B cell (primary cell): Measurements from ENCODE around the gene HOXD3. TPM values are rescaled to one million over a fixed set of nuclear protein-coding genes. Genes with fewer than 3 reads are reported as not detected.

ENCODE experiments used
- ATAC-seq: fragments of 200-7000 bp; cut with Tn5 transposase; one replicate; pipeline ENCODE4 v1.10.0; 2021; ENCODE audit warnings: low read depth, mild to moderate bottlenecking, moderate number of reproducible peaks, moderate library complexity
- CTCF ChIA-PET: fragments of 350-600 bp; sonication (Branson Sonifier 250); formaldehyde crosslinking; loops from one replicate; lab custom pipeline; 2021; ENCODE audit warnings: antibody characterized with exemption, inconsistent platforms; lab: Charles Lee
- POLR2A ChIA-PET: fragments of 350-600 bp; sonication (Branson Sonifier 250); formaldehyde crosslinking; loops from one replicate; lab custom pipeline; 2021; ENCODE audit warnings: antibody characterized with exemption; lab: Charles Lee
- DNase-seq: peaks from one replicate; pipeline ENCODE4 v3.0.0; 2013
- H2AFZ ChIP-seq: 2 replicates; pipeline ENCODE4 v1.6.1; 2012; ENCODE audit warnings: mild to moderate bottlenecking, low read depth, low read length; ENCODE audit not compliant: insufficient read depth, poor library complexity, severe bottlenecking
- H3K27ac ChIP-seq, 2 donors: 1 replicate in 1 of 2; 2 replicates in 1 of 2; pipeline ENCODE4 v1.5.1; 2012 to 2013; ENCODE audit warnings: low read length in 2 of 2, mild to moderate bottlenecking in 2 of 2, moderate library complexity in 1 of 2
- H3K27me3 ChIP-seq, 4 experiments: fragments of 200-600 bp in 1 of 4; sonication (generic) in 1 of 4; replicated peaks in 1 of 4; 1 replicate in 2 of 4; 2 replicates in 2 of 4; pipeline versions ENCODE4 v1.6.1 to v1.7.0; 2013 to 2016; ENCODE audit warnings: low read length in 3 of 4, mild to moderate bottlenecking in 2 of 4, mixed read lengths in 1 of 4, moderate library complexity in 1 of 4; ENCODE audit not compliant: insufficient read depth in 4 of 4, control insufficient read depth in 3 of 4; ENCODE audit errors: control extremely low read depth in 1 of 4
- H3K36me3 ChIP-seq, 2 experiments: replicated peaks in 1 of 2; 1 replicate in 1 of 2; 2 replicates in 1 of 2; pipeline versions ENCODE4 v1.6.1 to v1.7.1; 2013; ENCODE audit warnings: low read length in 1 of 2; ENCODE audit not compliant: insufficient read depth in 2 of 2, control insufficient read depth in 1 of 2; ENCODE audit errors: control extremely low read depth in 1 of 2, extremely low read depth in 1 of 2
- H3K4me1 ChIP-seq, 2 donors: fragments of 200-600 bp in 1 of 2; sonication (generic) in 1 of 2; 1 replicate in 1 of 2; 2 replicates in 1 of 2; pipeline versions ENCODE4 v1.5.1 to v1.6.1; 2013 to 2017; ENCODE audit warnings: low read length in 2 of 2; ENCODE audit not compliant: control insufficient read depth in 2 of 2, insufficient read depth in 2 of 2
- H3K4me2 ChIP-seq: replicated peaks from 2 replicates; pipeline ENCODE3; 2012; ENCODE audit warnings: mild to moderate bottlenecking, low read depth, low read length; ENCODE audit not compliant: poor library complexity, severe bottlenecking
- H3K4me3 ChIP-seq, 5 experiments: fragments of 200-600 bp in 1 of 5; sonication (generic) in 1 of 5; 1 replicate in 3 of 5; 2 replicates in 2 of 5; pipeline versions ENCODE4 v1.5.1 to v1.7.0; 2011 to 2016; ENCODE audit warnings: low read length in 4 of 5, mild to moderate bottlenecking in 4 of 5, low read depth in 2 of 5, control low read depth in 1 of 5, moderate library complexity in 1 of 5; ENCODE audit not compliant: insufficient read depth in 1 of 5; ENCODE audit errors: control extremely low read depth in 1 of 5, extremely low read depth in 1 of 5
- H3K79me2 ChIP-seq: fragments of 200-600 bp; sonication (generic); one replicate; pipeline ENCODE4 v1.6.0; 2016; ENCODE audit warnings: low read length; ENCODE audit not compliant: control insufficient read depth, insufficient read depth
- H3K9ac ChIP-seq: fragments of 200-600 bp; sonication (generic); 2 replicates; pipeline ENCODE4 v1.6.1; 2017; ENCODE audit warnings: mild to moderate bottlenecking, low read length, moderate library complexity
- H3K9me3 ChIP-seq, 3 donors: one replicate each; pipeline versions ENCODE4 v1.6.1 to v1.7.1; 2013; ENCODE audit warnings: low read length in 2 of 3; ENCODE audit not compliant: control insufficient read depth in 2 of 3, insufficient read depth in 1 of 3; ENCODE audit errors: control extremely low read depth in 1 of 3
- H4K20me1 ChIP-seq: 2 replicates; pipeline ENCODE4 v1.6.0; 2012; ENCODE audit warnings: mild to moderate bottlenecking, low read length; ENCODE audit not compliant: insufficient read depth, control insufficient read depth, poor library complexity, severe bottlenecking
- H3K27ac Mint-ChIP-seq: one replicate; pipeline ENCODE4 v1.8.0; 2021; ENCODE audit warnings: mixed read lengths
- H3K27me3 Mint-ChIP-seq: one replicate; pipeline ENCODE4 v1.8.0; 2021; ENCODE audit warnings: mixed read lengths
- H3K4me1 Mint-ChIP-seq: one replicate; pipeline ENCODE4 v1.8.0; 2021; ENCODE audit warnings: mixed read lengths
- H3K4me3 Mint-ChIP-seq: one replicate; pipeline ENCODE4 v1.8.0; 2021; ENCODE audit warnings: mixed read lengths
- H3K9me3 Mint-ChIP-seq: one replicate; pipeline ENCODE4 v1.8.0; 2022; ENCODE audit warnings: mixed read lengths; ENCODE audit not compliant: insufficient read depth
- CTCF ChIP-seq: fragments of 200-600 bp; IDR thresholded peaks from one replicate; pipeline ENCODE4 v1.8.0; 2022; ENCODE audit warnings: antibody characterized with exemption, mild to moderate bottlenecking
- EZH2 ChIP-seq: IDR thresholded peaks from 2 replicates; pipeline ENCODE4 v1.6.1; 2012; ENCODE audit warnings: borderline replicate concordance, low read depth, mild to moderate bottlenecking, moderate library complexity, low read length; ENCODE audit not compliant: insufficient read depth, poor library complexity, severe bottlenecking
- WGBS: methylation state at CpG from one replicate; pipeline ENCODE4 v1.1.5; 2013; ENCODE audit warnings: missing lambda C conversion rate; ENCODE audit not compliant: insufficient coverage; 5-methylcytosine and 5-hydroxymethylcytosine counted together
- intact Hi-C: fragments of 100-400 bp; cut with micrococcal nuclease; formaldehyde crosslinking; loops from one replicate; pipeline ENCODE4 v1.10.0; 2022
- polyA plus RNA-seq: library from polyadenylated mRNA; depleted of rRNA; stranded (reverse); fragments of >200 nt; gene quantifications from 2 replicates; pipeline ENCODE4 v1.2.3, GENCODE V29; 2012
- total RNA-seq, 2 donors: library from RNA; stranded (reverse); fragments of 120-200 nt in 1 of 2; gene quantifications; 1 replicate in 1 of 2; 2 replicates in 1 of 2; pipeline versions ENCODE4 v1.2.3 to v1.2.4, GENCODE V29; 2013 to 2022

The HOXD3 gene
- total and polyA plus RNA-seq, 2 donors (not counting 1 experiment from before 2014, with no cell fraction given) = not detected

- peaks cover 0 to 63% (median 0%) of the 10 kb centered on the region in 3 donors for H3K9me3 ChIP-seq
- no peaks in the 10 kb centered on the region for H3K36me3 ChIP-seq
- CTCF ChIA-PET = interaction anchor here (0.5 to 0.6 kb wide), 2 partner anchors 20 to 492 kb away, joined by 3 read pairs; no protein-coding TSS in a partner anchor
- no peak overlapping the region for H3K4me3 ChIP-seq
- H3K9ac ChIP-seq = no peak overlapping the region
- no peak overlapping the region for H3K4me3 Mint-ChIP-seq
- peaks cover 12 to 16% of the 10 kb centered on the region in 2 donors for H3K4me1 ChIP-seq
- H3K9me3 Mint-ChIP-seq = peaks cover 2% of the 10 kb centered on the region
- no peaks in the 10 kb centered on the region for H3K79me2 ChIP-seq
- H3K27me3 ChIP-seq = peaks cover 0 to 93% (median 56%) of the 10 kb centered on the region in 4 experiments
- POLR2A ChIA-PET = no interaction called here
- H3K27ac ChIP-seq = no peak overlapping the region
- TF ChIP-seq EZH2 (no peak), CTCF (no peak)
- peaks cover 68% of the 10 kb centered on the region for H3K27me3 Mint-ChIP-seq
- ATAC-seq = no peak
- H3K27ac Mint-ChIP-seq = no peak overlapping the region
- H3K4me1 Mint-ChIP-seq = peaks cover 4% of the 10 kb centered on the region
- H4K20me1 ChIP-seq = no peaks in the 10 kb centered on the region
- H3K4me2 ChIP-seq = no peak overlapping the region
- DNase-seq = no peak
- intact Hi-C loops = no loop called here
- H2AFZ ChIP-seq = no peak overlapping the region
- 9% methylated on average over 43 of the region's 44 CpGs for WGBS
Observed at GRCh38 chr2:176159663-176160250, 2.6 kb downstream of the HOXD3 start.

- Mint-ChIP-seq H3K4me3 (no peak overlapping the region), H3K4me1 (peaks cover 9% of the 10 kb centered on the region), H3K27ac (no peak overlapping the region), H3K27me3 (peaks cover 67% of the 10 kb centered on the region), H3K9me3 (peaks cover 2% of the 10 kb centered on the region)
- ATAC-seq = no peak
- TF ChIP-seq CTCF (no peak), EZH2 (no peak)
- Histone ChIP-seq H3K36me3 (no peaks in the 10 kb centered on the region), H3K27me3 (peaks cover 0 to 93% (median 56%) of the 10 kb centered on the region in 4 experiments), H2AFZ (no peak overlapping the region), H3K9ac (no peak overlapping the region), H3K4me1 (peaks cover 12 to 21% of the 10 kb centered on the region in 2 donors), H4K20me1 (no peaks in the 10 kb centered on the region), H3K27ac (no peak overlapping the region), H3K9me3 (peaks cover 0 to 69% (median 0%) of the 10 kb centered on the region in 3 donors), H3K79me2 (no peaks in the 10 kb centered on the region), H3K4me2 (no peak overlapping the region), H3K4me3 (no peak overlapping the region)
- ChIA-PET CTCF (interaction anchor here (0.5 to 0.6 kb wide), 2 partner anchors 20 to 491 kb away, joined by 3 read pairs; no protein-coding TSS in a partner anchor), POLR2A (no interaction called here)
- intact Hi-C loops = no loop called here
- WGBS = 21% methylated on average over 47 of the region's 50 CpGs
- no peak for DNase-seq
Observed at GRCh38 chr2:176160251-176160985, 3.3 kb downstream of the HOXD3 start.
